Heart left ventricle (tissue), 13 donors: Measurements from ENCODE around the gene ECD.

Experiments used
- POLR2A ChIP-seq, 2 donors: fragments of 450-650 bp; IDR thresholded peaks; one replicate each; pipeline ENCODE4 v1.6.1; 2017; ENCODE audit warnings: antibody characterized with exemption in 2 of 2, mild to moderate bottlenecking in 2 of 2, moderate library complexity in 2 of 2
- TF ChIP-seq, protein P1 (sequence below), 12 donors: fragments of 200-600 bp; sonication (generic) in 4 of 12; IDR thresholded peaks; one replicate each; pipeline versions ENCODE4 v1.5.0 to v1.8.0; 2018 to 2022; ENCODE audit warnings: antibody characterized with exemption in 12 of 12, mild to moderate bottlenecking in 5 of 12
- donor health status: ischemic (EF 13 %, LVEDD 7.1; RV severe dilation, severe dysfunction).
- donor health status: DM: no; HTN: yes; CAD: no.
- donor health status: DM: no; HTN: no; CAD: no.
- donor health status: ischemic (EF 25% LVEDD 6.9; RV normal size, moderate dysfunction).
- donor health status: ischemic (EF 25% LVEDD 5.7; RV mildly dilated, moderate dysfunction).
- donor health status: ischemic (EF 35%, LVEDD 5.7; RV mildly dilated, moderate dysfunction).
- donor health status: nonischemic (EF 11% LVEDD 7.7; RV severe dilation, severe dysfunction).
- donor health status: DM: yes; HTN: yes; CAD: no.
- donor health status: PGD.
- donor health status: ischemic (EF 29% LVEDD 5.4; RV normal size, mild dysfunction).
- donor health status: nonischemic (EF 23%, LVEDD 6.1; RV moderate dilation, normal function).

GRCh38 chr10:73174148-73174925 lies 6.5 kb upstream of the ECD start:
- TF ChIP-seq POLR2A (IDR thresholded peaks at IDR 0.05) = no peak
- TF ChIP-seq, protein P1, sequence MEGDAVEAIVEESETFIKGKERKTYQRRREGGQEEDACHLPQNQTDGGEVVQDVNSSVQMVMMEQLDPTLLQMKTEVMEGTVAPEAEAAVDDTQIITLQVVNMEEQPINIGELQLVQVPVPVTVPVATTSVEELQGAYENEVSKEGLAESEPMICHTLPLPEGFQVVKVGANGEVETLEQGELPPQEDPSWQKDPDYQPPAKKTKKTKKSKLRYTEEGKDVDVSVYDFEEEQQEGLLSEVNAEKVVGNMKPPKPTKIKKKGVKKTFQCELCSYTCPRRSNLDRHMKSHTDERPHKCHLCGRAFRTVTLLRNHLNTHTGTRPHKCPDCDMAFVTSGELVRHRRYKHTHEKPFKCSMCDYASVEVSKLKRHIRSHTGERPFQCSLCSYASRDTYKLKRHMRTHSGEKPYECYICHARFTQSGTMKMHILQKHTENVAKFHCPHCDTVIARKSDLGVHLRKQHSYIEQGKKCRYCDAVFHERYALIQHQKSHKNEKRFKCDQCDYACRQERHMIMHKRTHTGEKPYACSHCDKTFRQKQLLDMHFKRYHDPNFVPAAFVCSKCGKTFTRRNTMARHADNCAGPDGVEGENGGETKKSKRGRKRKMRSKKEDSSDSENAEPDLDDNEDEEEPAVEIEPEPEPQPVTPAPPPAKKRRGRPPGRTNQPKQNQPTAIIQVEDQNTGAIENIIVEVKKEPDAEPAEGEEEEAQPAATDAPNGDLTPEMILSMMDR (IDR thresholded peaks at IDR 0.05) = no peak
